HepG2 (cell line): ENCODE results near the gene COQ3. TPM values are rescaled to one million over a fixed set of nuclear protein-coding genes. Genes with fewer than 3 reads are reported as not detected.

Experiments used
- CBX2 ChIP-seq, 2 experiments: fragments of 200-600 bp in 1 of 2; sonication (generic); formaldehyde crosslinking in 1 of 2; IDR thresholded peaks; 2 replicates each; pipeline versions ENCODE4 v1.7.0 to v1.8.1; 2018 to 2022; ENCODE audit warnings: low read depth in 2 of 2, low read length in 1 of 2, mild to moderate bottlenecking in 1 of 2, missing genetic modification reagents in 1 of 2
- HNF1B ChIP-seq: sonication (generic); formaldehyde crosslinking; IDR thresholded peaks from 2 replicates; pipeline ENCODE4 v1.5.1; 2020; ENCODE audit warnings: mild to moderate bottlenecking, moderate library complexity, missing genetic modification reagents
- MAFF ChIP-seq: IDR thresholded peaks from 2 replicates; pipeline ENCODE4 v1.6.1; 2011; ENCODE audit warnings: low read depth, low read length, improper control_type of control experiment
- MBD4 ChIP-seq: IDR thresholded peaks from 2 replicates; pipeline ENCODE4 v1.6.1; 2012; ENCODE audit warnings: low read length, inconsistent platforms, borderline replicate concordance
- MBNL3 ChIP-seq: fragments of 250-450 bp; sonication (Bioruptor Pico); conservative IDR thresholded peaks from 2 replicates; pipeline ENCODE4 v1.8.0; 2022; ENCODE audit warnings: mild to moderate bottlenecking, inconsistent platforms
- NRL ChIP-seq: sonication (generic); formaldehyde crosslinking; IDR thresholded peaks from 2 replicates; pipeline ENCODE4 v1.5.0; 2020; ENCODE audit warnings: missing genetic modification reagents, mild to moderate bottlenecking, moderate library complexity, borderline replicate concordance
- POGZ ChIP-seq: sonication (generic); formaldehyde crosslinking; IDR thresholded peaks from 2 replicates; pipeline ENCODE4 v1.4.0; 2020; ENCODE audit warnings: mild to moderate bottlenecking, missing genetic modification reagents
- SAFB2 ChIP-seq: sonication (generic); formaldehyde crosslinking; IDR thresholded peaks from 2 replicates; pipeline ENCODE4 v1.5.1; 2020; ENCODE audit warnings: missing genetic modification reagents, low read depth, mild to moderate bottlenecking, borderline replicate concordance
- SIX4 ChIP-seq: sonication (generic); formaldehyde crosslinking; IDR thresholded peaks from 2 replicates; pipeline ENCODE4 v1.4.0; 2020; ENCODE audit warnings: missing genetic modification reagents
- SP5 ChIP-seq: IDR thresholded peaks from 2 replicates; pipeline ENCODE4 v1.6.1; 2016; ENCODE audit warnings: low read depth, borderline replicate concordance
- SRSF1 ChIP-seq: fragments of 200-400 bp; formaldehyde crosslinking; optimal IDR thresholded peaks from 2 replicates; pipeline ENCODE3; 2017; ENCODE audit warnings: mild to moderate bottlenecking, low read depth, low read length, moderate library complexity
- TOPORS ChIP-seq: sonication (generic); formaldehyde crosslinking; IDR thresholded peaks from 2 replicates; pipeline ENCODE4 v1.8.0; 2023; ENCODE audit warnings: mild to moderate bottlenecking, missing genetic modification reagents
- ZFP90 ChIP-seq: sonication (generic); formaldehyde crosslinking; IDR thresholded peaks from 2 replicates; pipeline ENCODE4 v1.8.0; 2022; ENCODE audit warnings: missing genetic modification reagents, mild to moderate bottlenecking, inconsistent platforms, borderline replicate concordance
- ZFY ChIP-seq: sonication (generic); formaldehyde crosslinking; IDR thresholded peaks from 2 replicates; pipeline ENCODE4 v1.4.0; 2020; ENCODE audit warnings: missing genetic modification reagents
- ZKSCAN1 ChIP-seq: fragments of 150-350 bp; IDR thresholded peaks from 2 replicates; pipeline ENCODE4 v1.6.1; 2014; ENCODE audit warnings: low read length
- ZNF430 ChIP-seq: sonication (generic); formaldehyde crosslinking; IDR thresholded peaks from 2 replicates; pipeline ENCODE4 v1.9.0; 2021; ENCODE audit warnings: mild to moderate bottlenecking, missing genetic modification reagents
- ZNF737 ChIP-seq: sonication (generic); formaldehyde crosslinking; IDR thresholded peaks from 2 replicates; pipeline ENCODE4 v1.5.0; 2020; ENCODE audit warnings: missing genetic modification reagents, mild to moderate bottlenecking, borderline replicate concordance
- ZNF775 ChIP-seq: sonication (generic); formaldehyde crosslinking; IDR thresholded peaks from 2 replicates; pipeline ENCODE4 v1.4.0; 2020; ENCODE audit warnings: missing genetic modification reagents, mild to moderate bottlenecking, moderate library complexity, borderline replicate concordance
- ZNF883 ChIP-seq: sonication (generic); formaldehyde crosslinking; IDR thresholded peaks from 2 replicates; pipeline ENCODE4 v1.5.1; 2020; ENCODE audit warnings: mild to moderate bottlenecking, missing genetic modification reagents; ENCODE audit errors: not compliant biosample characterization
- polyA plus RNA-seq, 8 experiments: library from polyadenylated mRNA; depleted of rRNA in 3 of 8; stranded (reverse) in 7 of 8; unstranded in 1 of 8; fragments of >200 nt; fragmentation: Illumina TruSeq in 4 of 8; extraction: Trizol in 4 of 8; gene quantifications; 2 replicates each; pipeline versions ENCODE4 v1.2.1 to v1.2.3, GENCODE V29; 2011 to 2016; ENCODE audit warnings: low read depth in 4 of 8, missing spikeins in 1 of 8, mixed read lengths in 1 of 8; ENCODE audit not compliant: insufficient read depth in 1 of 8
- total RNA-seq, 5 experiments: library from RNA; depleted of rRNA; stranded (reverse); fragments of >200 nt; fragmentation: Illumina TruSeq; extraction: Trizol; gene quantifications; 2 replicates each; pipeline ENCODE4 v1.2.3, GENCODE V29; 2016; ENCODE audit warnings: low read depth in 1 of 5
- TF ChIP-seq, protein P1 (sequence below): sonication (generic); formaldehyde crosslinking; IDR thresholded peaks from 2 replicates; pipeline ENCODE4 v1.4.0; 2020; ENCODE audit warnings: missing genetic modification reagents
- TF ChIP-seq, protein P2 (sequence below): sonication (generic); formaldehyde crosslinking; IDR thresholded peaks from 2 replicates; pipeline ENCODE4 v1.4.0; 2020; ENCODE audit warnings: missing genetic modification reagents

The COQ3 gene
- total and polyA plus RNA-seq, 2 of the 13 experiments (the other 11 are each of a cell fraction or from before 2014, with no cell fraction given): 5.3 to 20.5 TPM

- TF ChIP-seq MBNL3: no peak
- peak; percentile 46 for TF ChIP-seq ZFY
- no peak for TF ChIP-seq CBX2 (IDR thresholded peaks at IDR 0.05; ENCODE audit: low read depth, low read length)
- no peak for TF ChIP-seq CBX2 (CRISPR knock-in tag; IDR thresholded peaks at IDR 0.05; ENCODE audit: low read depth)
- TF ChIP-seq SIX4 (CRISPR knock-in tag): peak; percentile 41; the same call in 1 of the 2 replicates
- TF ChIP-seq, protein P1, sequence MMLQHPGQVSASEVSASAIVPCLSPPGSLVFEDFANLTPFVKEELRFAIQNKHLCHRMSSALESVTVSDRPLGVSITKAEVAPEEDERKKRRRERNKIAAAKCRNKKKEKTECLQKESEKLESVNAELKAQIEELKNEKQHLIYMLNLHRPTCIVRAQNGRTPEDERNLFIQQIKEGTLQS: peak; percentile 36; the same call in 1 of the 2 replicates
- no peak; the same call in 1 of the 2 replicates for TF ChIP-seq ZNF737 (CRISPR knock-in tag)
- no peak for TF ChIP-seq SRSF1
- TF ChIP-seq ZFP90 (CRISPR knock-in tag): no peak
- TF ChIP-seq SP5 (CRISPR knock-in tag): no peak
- peak; percentile 42; the same call in 1 of the 2 replicates for TF ChIP-seq POGZ (CRISPR knock-in tag)
- TF ChIP-seq MAFF: no peak
- peak; percentile 42; the same call in 1 of the 2 replicates for TF ChIP-seq NRL (CRISPR knock-in tag)
- TF ChIP-seq ZNF775 (CRISPR knock-in tag): no peak
- no peak; the same call in 1 of the 2 replicates for TF ChIP-seq HNF1B (CRISPR knock-in tag)
- no peak for TF ChIP-seq ZNF430 (CRISPR knock-in tag)
- TF ChIP-seq, protein P2, sequence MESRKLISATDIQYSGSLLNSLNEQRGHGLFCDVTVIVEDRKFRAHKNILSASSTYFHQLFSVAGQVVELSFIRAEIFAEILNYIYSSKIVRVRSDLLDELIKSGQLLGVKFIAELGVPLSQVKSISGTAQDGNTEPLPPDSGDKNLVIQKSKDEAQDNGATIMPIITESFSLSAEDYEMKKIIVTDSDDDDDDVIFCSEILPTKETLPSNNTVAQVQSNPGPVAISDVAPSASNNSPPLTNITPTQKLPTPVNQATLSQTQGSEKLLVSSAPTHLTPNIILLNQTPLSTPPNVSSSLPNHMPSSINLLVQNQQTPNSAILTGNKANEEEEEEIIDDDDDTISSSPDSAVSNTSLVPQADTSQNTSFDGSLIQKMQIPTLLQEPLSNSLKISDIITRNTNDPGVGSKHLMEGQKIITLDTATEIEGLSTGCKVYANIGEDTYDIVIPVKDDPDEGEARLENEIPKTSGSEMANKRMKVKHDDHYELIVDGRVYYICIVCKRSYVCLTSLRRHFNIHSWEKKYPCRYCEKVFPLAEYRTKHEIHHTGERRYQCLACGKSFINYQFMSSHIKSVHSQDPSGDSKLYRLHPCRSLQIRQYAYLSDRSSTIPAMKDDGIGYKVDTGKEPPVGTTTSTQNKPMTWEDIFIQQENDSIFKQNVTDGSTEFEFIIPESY (CRISPR knock-in tag): no peak
- no peak for TF ChIP-seq TOPORS (CRISPR knock-in tag)
- TF ChIP-seq SAFB2 (CRISPR knock-in tag): no peak; the same call in 1 of the 2 replicates
- TF ChIP-seq ZNF883: peak; percentile 53
- no peak for TF ChIP-seq ZKSCAN1
- no peak for TF ChIP-seq MBD4
Measured at GRCh38 chr6:99424761-99425646, 31.0 kb upstream of the COQ3 start, which contains the start of gene PNISR (continued).
